ENCODE measurements around the gene CBLB. TPM values are rescaled to one million over a fixed set of nuclear protein-coding genes. Genes with fewer than 3 reads are reported as not detected.

Gene CBLB
- total RNA-seq, 1 donor from 2014 or later: 46.7 TPM

DNA sequence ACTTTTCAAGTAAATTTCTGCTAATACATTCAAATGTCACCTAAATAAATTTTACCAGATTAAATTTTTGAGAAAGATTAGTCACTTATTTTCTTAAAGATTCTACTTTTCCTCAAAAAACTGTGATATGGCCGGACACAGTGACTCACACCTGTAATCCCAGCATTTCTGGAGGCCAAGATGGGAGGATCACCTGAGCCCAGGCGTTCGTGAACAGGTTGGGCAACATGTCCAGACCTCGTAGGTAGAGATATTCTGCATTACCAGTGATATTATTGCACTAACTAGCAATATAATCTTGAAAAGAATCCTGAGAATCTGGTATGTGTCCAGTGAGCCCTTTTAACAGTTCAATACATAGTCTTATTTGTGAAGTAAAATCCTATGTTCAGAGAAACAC is 61.7 kb downstream of the CBLB start:
- H3K27me3 ChIP-seq (ENCODE audit: low read depth): no peaks in the 10 kb centered on the region
- no peak for DNase-seq
- no peaks in the 10 kb centered on the region for H3K9me3 ChIP-seq (replicated peaks)
- intact Hi-C loops (cut with micrococcal nuclease): no loop called here
- peaks cover 82% of the 10 kb centered on the region for H3K4me1 ChIP-seq
- TF ChIP-seq, protein P1, sequence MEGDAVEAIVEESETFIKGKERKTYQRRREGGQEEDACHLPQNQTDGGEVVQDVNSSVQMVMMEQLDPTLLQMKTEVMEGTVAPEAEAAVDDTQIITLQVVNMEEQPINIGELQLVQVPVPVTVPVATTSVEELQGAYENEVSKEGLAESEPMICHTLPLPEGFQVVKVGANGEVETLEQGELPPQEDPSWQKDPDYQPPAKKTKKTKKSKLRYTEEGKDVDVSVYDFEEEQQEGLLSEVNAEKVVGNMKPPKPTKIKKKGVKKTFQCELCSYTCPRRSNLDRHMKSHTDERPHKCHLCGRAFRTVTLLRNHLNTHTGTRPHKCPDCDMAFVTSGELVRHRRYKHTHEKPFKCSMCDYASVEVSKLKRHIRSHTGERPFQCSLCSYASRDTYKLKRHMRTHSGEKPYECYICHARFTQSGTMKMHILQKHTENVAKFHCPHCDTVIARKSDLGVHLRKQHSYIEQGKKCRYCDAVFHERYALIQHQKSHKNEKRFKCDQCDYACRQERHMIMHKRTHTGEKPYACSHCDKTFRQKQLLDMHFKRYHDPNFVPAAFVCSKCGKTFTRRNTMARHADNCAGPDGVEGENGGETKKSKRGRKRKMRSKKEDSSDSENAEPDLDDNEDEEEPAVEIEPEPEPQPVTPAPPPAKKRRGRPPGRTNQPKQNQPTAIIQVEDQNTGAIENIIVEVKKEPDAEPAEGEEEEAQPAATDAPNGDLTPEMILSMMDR (IDR thresholded peaks at IDR 0.05; ENCODE audit: borderline replicate concordance): no peak
- no peaks in the 10 kb centered on the region for H3K36me3 ChIP-seq
- peak overlapping the region; percentile 28 for H3K27ac ChIP-seq (replicated peaks)
- no peak overlapping the region for H3K4me3 ChIP-seq

DNA sequence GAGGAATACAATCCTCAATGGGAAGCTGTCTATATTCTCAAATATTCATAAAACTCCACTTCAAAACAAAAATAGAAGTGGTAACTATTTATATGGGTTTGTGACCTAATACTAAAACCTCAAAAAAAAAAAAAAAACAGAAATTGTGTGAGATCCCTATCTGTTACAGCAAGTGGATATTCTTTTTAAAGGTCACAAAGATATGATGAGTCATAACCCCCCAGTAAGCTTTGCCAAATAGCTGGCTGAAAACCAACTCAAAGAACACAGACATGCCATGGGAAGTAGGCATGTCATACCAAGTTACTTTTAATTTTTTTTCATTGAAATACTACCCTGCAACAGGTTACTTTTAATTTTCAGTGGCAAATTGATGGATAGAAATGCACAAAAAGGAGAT is 62.5 kb downstream of the CBLB start:
- no peak overlapping the region for H3K4me3 ChIP-seq
- no peaks in the 10 kb centered on the region for H3K9me3 ChIP-seq (replicated peaks)
- no peaks in the 10 kb centered on the region for H3K27me3 ChIP-seq (ENCODE audit: low read depth)
- peaks cover 84% of the 10 kb centered on the region for H3K4me1 ChIP-seq
- TF ChIP-seq, protein P1 (IDR thresholded peaks at IDR 0.05; ENCODE audit: borderline replicate concordance): no peak
- H3K27ac ChIP-seq (replicated peaks): peak overlapping the region; percentile 28
- intact Hi-C loops (cut with micrococcal nuclease): no loop called here
- H3K36me3 ChIP-seq: no peaks in the 10 kb centered on the region
- no peak for DNase-seq

DNA sequence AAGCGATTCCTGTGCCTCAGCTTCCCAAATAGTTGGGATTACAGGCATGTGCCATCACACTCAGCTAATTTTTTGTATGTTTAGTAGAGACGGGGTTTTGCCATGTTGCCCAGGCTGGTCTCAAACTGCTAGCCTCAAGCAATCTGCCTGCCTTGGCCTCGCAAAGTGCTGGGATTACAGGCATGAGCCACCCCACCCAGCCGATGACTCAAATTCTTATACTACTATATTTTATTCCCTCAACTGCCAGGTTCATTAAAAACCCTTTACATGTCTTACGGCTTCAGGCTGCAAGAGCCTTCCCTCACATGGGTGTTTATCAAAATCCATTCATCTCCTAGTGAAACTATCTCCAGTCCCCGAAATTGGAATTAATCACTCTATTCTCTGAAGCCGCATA is 63.4 kb downstream of the CBLB start:
- TF ChIP-seq, protein P1 (IDR thresholded peaks at IDR 0.05; ENCODE audit: borderline replicate concordance): no peak
- DNase-seq: no peak
- Histone ChIP-seq H3K4me3 (no peak overlapping the region), H3K27ac (replicated peaks) (peak overlapping the region; percentile 24), H3K9me3 (replicated peaks) (no peaks in the 10 kb centered on the region), H3K36me3 (no peaks in the 10 kb centered on the region), H3K27me3 (ENCODE audit: low read depth) (no peaks in the 10 kb centered on the region), H3K4me1 (peaks cover 84% of the 10 kb centered on the region)
- intact Hi-C loops (cut with micrococcal nuclease): no loop called here

- peak overlapping the region; percentile 51 for H3K27ac ChIP-seq (replicated peaks)
- peaks cover 84% of the 10 kb centered on the region for H3K4me1 ChIP-seq
- H3K36me3 ChIP-seq: no peaks in the 10 kb centered on the region
- H3K4me3 ChIP-seq: no peak overlapping the region
- no peaks in the 10 kb centered on the region for H3K9me3 ChIP-seq (replicated peaks)
- intact Hi-C loops (cut with micrococcal nuclease): no loop called here
- TF ChIP-seq, protein P1 (IDR thresholded peaks at IDR 0.05; ENCODE audit: borderline replicate concordance): no peak
- no peak for DNase-seq
- no peaks in the 10 kb centered on the region for H3K27me3 ChIP-seq (ENCODE audit: low read depth)
These were observed 66.6 kb downstream of the CBLB start for GRCh38 chr3:105802118-105802706.

DNA sequence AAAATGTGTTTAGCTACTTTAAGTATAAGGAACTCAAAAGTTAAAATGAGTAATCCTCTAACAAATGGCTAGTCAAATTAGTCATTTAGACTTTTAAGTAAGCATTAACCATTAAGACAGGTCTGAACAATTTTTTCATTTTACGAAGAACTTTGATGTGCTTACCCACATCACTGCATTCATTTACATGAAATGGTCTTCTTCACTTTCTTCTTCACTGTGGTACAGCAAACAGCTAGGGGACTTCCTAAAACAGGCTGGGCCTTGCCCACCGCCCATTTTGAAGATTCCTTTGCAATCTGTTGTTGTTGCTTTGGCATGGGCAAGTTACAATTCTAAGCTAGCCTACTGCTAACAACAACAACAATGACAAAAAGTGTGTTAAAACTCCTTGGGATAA is 67.4 kb downstream of the CBLB start:
- no peak for DNase-seq
- Histone ChIP-seq H3K4me1 (peaks cover 78% of the 10 kb centered on the region), H3K36me3 (no peaks in the 10 kb centered on the region), H3K9me3 (replicated peaks) (peaks cover 1% of the 10 kb centered on the region), H3K4me3 (no peak overlapping the region), H3K27ac (replicated peaks) (peak overlapping the region; percentile 51), H3K27me3 (ENCODE audit: low read depth) (no peaks in the 10 kb centered on the region)
- intact Hi-C loops (cut with micrococcal nuclease): no loop called here
- TF ChIP-seq, protein P1 (IDR thresholded peaks at IDR 0.05; ENCODE audit: borderline replicate concordance): no peak
